GM06990 (cell line): ENCODE data around the gene GRAMD2B.

Experiments
- DNase-seq: peaks from one replicate; pipeline ENCODE4 v3.0.0-alpha.2; 2011; ENCODE audit not compliant: insufficient read length; ENCODE audit errors: extremely low read depth
- H3K27me3 ChIP-seq: replicated peaks from 2 replicates; pipeline ENCODE4 v1.6.0; 2011; ENCODE audit warnings: low read length; ENCODE audit not compliant: control insufficient read depth, insufficient read depth
- H3K36me3 ChIP-seq: 2 replicates; pipeline ENCODE4 v1.5.1; 2011; ENCODE audit warnings: low read length; ENCODE audit not compliant: control insufficient read depth, insufficient read depth
- H3K4me3 ChIP-seq: replicated peaks from 2 replicates; pipeline ENCODE4 v1.5.1; 2011; ENCODE audit warnings: low read depth, mild to moderate bottlenecking, control low read depth, low read length
- TF ChIP-seq, protein P1 (sequence below): IDR thresholded peaks from 2 replicates; pipeline ENCODE4 v1.5.1; 2011; ENCODE audit warnings: low read length, control low read depth, mild to moderate bottlenecking, inconsistent platforms; ENCODE audit not compliant: insufficient read depth, poor library complexity, severe bottlenecking

Gene GRAMD2B

GRCh38 chr5:126446498-126447224, 23.5 kb downstream of the GRAMD2B start:
- DNase-seq = no peak
- Histone ChIP-seq H3K4me3 (no peak overlapping the region), H3K27me3 (no peaks in the 10 kb centered on the region), H3K36me3 (no peaks in the 10 kb centered on the region; the same call in 1 of the 2 replicates)
- TF ChIP-seq, protein P1, sequence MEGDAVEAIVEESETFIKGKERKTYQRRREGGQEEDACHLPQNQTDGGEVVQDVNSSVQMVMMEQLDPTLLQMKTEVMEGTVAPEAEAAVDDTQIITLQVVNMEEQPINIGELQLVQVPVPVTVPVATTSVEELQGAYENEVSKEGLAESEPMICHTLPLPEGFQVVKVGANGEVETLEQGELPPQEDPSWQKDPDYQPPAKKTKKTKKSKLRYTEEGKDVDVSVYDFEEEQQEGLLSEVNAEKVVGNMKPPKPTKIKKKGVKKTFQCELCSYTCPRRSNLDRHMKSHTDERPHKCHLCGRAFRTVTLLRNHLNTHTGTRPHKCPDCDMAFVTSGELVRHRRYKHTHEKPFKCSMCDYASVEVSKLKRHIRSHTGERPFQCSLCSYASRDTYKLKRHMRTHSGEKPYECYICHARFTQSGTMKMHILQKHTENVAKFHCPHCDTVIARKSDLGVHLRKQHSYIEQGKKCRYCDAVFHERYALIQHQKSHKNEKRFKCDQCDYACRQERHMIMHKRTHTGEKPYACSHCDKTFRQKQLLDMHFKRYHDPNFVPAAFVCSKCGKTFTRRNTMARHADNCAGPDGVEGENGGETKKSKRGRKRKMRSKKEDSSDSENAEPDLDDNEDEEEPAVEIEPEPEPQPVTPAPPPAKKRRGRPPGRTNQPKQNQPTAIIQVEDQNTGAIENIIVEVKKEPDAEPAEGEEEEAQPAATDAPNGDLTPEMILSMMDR = no peak

- no peaks in the 10 kb centered on the region; the same call in 1 of the 2 replicates for H3K36me3 ChIP-seq
- no peaks in the 10 kb centered on the region for H3K27me3 ChIP-seq
- TF ChIP-seq, protein P1 = no peak
- no peak overlapping the region for H3K4me3 ChIP-seq
- DNase-seq = no peak
Measured at GRCh38 chr5:126448720-126449119, 25.5 kb downstream of the GRAMD2B start.

DNA sequence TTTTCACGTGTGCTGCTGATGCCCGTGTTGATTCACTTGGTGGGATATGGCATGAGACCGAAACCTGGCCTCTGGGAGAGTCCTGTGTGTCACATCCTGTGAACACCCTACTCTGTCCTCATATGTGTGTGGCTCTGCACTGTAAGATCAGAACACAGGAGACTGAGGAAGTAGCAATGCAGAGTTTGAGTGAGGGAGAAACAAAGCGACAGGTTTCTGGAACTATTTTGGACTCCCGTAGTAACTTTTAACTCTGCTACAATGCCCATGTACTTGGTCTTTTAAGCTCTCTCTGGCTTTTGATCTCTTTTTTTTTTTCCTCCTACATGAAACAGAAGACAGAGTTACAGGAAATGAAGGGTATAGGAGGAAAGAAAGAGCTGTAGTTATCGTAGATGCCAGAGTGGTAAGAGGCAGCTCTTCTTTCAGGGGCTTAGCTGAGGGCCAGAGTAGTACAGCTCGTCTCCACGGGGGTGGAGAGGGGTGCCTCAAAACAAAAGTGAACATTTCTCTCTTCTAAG, 26.6 kb downstream of the GRAMD2B start:
- Histone ChIP-seq H3K27me3 (no peaks in the 10 kb centered on the region), H3K36me3 (no peaks in the 10 kb centered on the region; the same call in 1 of the 2 replicates), H3K4me3 (peak overlapping the region; percentile 50)
- TF ChIP-seq, protein P1 = no peak
- peak; percentile 70 for DNase-seq

GRCh38 chr5:126450346-126450745, 27.1 kb downstream of the GRAMD2B start:
- TF ChIP-seq, protein P1 = no peak
- DNase-seq = no peak
- Histone ChIP-seq H3K4me3 (peak overlapping the region; percentile 50), H3K36me3 (no peaks in the 10 kb centered on the region; the same call in 1 of the 2 replicates), H3K27me3 (no peaks in the 10 kb centered on the region)

DNA sequence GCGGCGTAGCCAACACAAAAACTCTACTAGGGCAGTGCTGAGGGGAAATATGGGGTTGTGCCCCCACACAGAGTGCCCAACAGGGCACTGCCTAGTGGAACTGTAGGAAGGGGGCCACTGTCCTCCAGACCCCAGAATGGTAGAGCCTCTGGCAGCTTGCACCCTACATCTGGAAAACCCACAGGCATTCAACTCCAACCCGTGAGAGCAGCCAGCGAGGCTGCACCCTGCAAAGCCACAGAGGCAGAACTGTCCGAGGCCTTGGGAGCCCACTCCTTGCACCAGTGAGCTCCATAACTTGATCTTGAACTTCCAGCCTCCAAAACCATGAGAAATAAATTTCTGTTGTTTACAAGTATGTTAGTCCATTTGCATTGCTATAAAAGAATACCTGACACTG, 27.7 kb downstream of the GRAMD2B start:
- no peak for DNase-seq
- no peaks in the 10 kb centered on the region for H3K27me3 ChIP-seq
- no peak overlapping the region for H3K4me3 ChIP-seq
- no peaks in the 10 kb centered on the region; the same call in 1 of the 2 replicates for H3K36me3 ChIP-seq
- TF ChIP-seq, protein P1 = no peak
